HG03280 (cell line): ENCODE results near the gene GATD1.

Experiments
- ATAC-seq: cut with Tn5 transposase; IDR thresholded peaks from one replicate; pipeline ENCODE4 v1.9.1; 2021; ENCODE audit warnings: mild to moderate bottlenecking, moderate library complexity; ENCODE audit not compliant: unreplicated experiment

GATD1 gene

DNA sequence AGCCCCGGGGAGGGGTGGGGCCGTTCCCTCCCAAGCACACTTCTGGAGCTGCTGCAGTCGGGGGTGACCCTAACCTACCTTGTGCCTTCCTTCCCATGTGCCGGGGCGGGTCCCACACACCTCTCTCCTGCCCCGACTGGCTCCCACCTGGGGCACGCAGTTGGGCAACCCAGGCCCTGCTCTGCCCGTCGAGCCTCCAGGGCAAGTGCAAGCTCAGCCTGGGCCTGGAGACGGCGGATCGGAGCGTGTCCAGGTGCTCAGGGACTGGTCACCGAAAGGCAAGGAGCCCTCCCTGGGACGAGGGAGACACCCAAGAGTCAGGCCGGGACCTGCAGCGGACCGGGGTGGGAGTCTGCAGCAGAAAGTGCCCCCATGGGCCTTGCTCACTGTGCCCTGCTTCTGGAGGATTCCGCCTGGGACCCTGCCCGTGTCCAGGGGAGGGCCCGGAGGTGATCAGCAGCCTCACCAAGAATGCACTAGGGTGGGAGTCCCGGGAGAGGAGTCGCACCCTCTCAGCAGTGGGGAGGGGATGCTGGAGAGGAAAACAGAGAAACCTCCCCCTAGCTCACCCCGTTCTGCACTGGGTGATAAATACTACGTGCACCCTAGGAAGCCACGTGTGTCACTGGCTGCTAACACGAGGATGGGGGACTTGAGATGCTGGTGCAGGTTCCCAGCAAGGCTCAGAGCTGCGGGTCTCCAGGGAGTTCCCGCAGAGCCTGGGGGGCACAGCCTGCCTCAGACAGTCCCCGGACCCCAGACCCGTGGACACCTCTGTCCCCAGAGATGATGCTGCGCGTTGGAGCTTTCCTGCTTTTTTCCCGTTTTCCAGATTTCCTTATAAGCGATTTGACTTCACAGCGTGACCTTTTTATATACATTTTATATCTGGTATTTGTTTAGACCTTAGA, 5.2 kb upstream of the GATD1 start:
- no peak for ATAC-seq

DNA sequence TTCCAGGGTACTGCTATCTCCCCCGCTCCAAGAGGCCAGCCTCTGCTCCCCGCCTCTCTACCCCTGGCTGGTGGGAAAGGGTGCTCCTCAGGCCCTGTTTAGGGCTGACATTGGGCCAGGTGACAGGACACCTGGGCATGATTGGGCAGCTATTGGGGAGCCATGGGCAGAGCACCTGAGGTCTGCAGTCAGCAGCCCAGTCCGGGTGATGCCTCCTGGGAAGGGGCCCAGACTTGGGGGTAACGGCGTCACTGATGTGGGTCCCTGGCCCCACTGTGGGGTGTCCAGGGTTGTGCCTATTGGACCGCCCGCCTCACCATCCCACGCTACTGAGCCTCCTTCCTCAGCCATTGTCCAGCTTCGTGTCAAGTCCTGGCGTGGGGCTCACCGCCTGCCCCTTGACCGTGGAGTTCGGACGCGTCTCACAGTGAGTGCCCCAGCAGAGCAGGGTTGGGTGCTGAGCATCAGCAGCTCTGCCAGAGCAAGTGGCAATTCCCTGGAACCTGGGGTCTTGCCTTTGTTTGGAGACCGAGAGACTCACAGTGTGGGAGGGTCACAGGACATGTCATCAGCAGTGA, 2.8 kb upstream of the GATD1 start:
- no peak for ATAC-seq

DNA sequence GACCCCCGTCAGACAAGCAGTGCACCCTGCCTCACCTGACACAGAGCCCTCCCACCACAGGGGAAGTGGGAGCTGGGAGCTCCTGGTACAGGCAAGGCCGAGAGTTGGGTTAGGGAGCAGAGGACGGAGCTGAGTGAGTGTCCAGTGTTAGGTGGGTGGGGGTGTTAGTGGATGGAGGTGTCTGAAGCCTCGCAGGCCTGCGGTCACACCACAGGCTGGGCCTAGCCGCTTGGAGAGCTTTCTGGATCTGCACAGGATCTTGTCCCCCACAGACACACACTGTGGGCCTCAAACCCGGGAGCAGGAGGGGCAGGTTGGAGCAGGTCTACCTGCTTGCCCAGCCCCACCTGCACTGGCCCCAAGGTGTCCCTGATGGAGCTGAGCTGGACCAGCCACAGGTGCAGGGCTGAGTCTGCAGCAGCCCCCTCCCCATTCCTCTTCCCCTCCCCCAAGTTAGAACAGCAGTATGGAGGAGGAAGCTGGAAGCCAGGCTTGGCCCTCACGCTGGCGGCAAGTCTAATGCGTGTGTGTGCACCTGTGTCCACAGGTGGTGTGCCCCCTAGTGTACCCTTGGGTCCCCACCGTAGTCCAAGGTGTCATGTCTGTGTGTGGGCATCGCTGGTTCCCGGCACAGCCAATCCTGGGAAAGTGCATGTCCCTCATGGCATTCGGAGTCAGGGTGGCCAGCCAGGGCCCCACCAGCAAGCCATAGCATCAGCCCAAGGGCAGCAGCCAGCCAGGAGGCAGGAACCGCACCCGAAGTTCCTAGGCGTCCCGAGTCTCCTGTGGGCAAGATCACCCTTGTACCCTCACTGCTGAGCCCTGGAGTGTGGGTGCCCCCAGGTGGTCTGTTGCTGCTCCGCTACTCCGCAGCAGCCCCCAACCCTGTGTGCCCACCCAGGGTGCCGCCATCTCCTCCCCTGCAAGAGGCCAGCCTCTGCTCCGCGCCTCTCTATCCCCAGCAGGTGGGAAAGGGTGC, 2.0 kb upstream of the GATD1 start:
- no peak for ATAC-seq

DNA sequence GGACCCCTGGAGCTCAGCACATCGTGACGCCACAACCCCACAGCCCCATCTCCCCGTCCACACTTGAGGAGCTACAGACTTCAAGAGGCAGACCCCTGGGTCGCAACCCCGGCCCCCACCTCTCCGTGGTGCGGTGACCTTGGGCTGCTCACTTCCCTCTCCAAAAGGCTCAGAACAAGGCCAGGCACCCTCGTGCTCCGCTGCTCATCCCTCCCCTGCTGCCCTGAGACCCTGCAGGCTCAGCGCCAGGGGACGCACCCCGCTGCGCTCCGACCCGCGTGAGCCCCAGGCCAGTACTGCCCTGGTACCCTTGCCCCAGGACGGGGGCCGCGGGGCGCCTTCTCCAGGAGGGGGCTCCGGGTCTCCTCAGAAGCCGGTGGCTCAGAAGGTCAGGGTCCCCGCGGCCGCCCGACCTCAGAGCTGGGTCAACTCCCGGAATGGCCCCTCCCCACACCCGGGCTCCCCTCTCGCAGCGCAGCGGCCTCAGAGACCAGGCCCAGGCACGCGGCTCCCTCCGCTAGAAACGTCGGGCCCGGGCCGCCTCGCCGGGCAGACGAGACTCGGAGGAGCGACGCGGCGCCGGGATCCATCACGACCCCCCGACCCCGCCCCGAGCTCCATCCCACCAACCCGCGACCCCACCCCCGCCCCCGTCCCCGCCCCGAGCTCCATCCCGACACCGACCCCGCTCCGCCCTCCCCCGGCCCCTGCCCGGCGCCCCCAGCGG, 563 bp downstream of the GATD1 start:
- peak; percentile 20 for ATAC-seq

- ATAC-seq: no peak
These were observed 1.1 kb downstream of the GATD1 start for GRCh38 chr11:776263-776560.

GRCh38 chr11:774873-775592, 2.3 kb downstream of the GATD1 start:
- ATAC-seq: no peak

GRCh38 chr11:773830-774229, 3.5 kb downstream of the GATD1 start:
- ATAC-seq: no peak

- ATAC-seq: no peak
These were observed 3.9 kb downstream of the GATD1 start for GRCh38 chr11:773425-773824.

DNA sequence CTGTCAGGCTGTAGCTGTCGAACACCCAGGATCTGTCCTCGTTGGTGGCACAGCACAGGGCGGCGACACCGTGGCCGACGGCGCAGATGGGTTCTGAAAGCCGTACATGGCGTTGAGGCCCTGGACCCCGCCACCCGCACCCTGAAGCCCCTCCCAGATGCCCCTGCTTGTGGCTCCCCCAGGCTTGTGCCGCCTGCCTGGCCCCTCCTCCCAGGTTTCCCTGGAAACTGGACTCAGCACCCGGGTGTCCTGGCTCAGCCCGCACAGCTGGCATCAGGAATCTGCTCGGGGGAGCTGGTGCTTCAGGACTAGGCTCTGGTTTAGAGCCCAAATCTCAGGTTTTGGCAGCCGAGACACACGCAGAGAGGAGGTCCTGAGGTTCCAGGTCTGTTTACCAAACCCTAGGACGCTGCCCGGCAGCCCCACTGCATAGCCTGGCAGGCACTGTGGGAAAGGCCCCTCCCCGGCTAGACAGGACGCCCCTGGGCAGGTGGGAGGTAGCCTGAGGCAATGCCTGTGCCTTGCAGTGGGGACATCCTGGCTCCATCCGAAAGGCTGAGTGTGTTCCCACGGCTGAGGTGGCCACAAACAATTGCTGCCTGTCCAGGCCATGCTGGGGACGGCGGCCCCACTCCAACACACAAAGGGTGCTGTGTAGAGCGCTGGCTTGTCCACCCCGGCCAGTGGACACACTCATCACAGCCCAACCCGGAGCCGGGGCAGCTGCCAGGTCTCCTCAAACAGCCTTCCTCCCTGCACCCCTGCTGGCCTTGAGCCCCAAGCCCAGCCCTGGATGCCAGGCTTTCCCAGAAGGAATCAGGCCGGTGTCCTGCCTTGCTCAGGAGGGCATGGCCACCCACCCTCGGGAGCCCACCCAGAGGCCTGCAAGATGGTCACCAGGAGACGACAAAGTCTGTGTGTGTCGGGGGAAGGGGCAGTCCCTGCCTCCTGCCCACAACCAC, 4.6 kb downstream of the GATD1 start:
- ATAC-seq: no peak

DNA sequence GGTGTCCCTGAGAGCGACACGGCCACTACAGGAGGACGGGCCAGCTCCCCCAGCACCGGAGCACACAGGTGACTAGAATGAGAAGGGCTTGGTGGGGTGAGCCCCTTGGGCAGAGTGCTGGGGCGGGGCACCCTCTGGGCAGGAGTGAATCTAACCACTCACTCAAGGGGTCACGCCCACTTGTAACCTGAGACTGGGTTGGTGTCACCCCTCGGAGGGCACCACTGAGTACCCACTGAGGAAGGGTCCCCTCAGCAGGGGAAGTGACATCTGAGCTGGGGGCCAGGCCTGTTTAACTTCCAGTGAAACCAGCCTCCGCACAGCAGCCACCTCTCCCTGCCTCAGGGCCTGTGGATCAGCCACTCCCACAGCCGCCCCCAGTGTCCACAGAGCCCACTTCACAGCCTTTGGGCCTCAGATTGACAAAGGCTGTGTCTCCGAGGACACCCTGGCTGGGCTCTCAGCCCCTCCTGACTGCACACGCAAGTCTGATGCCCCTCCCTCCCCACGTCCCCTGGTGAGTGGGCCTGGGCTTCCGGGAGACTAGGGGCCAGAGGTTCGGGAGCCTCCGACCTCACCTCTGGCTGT, 5.6 kb downstream of the GATD1 start:
- ATAC-seq: no peak

- no peak for ATAC-seq
These were observed 6.4 kb downstream of the GATD1 start for GRCh38 chr11:770642-771616.

GRCh38 chr11:769887-770641, 7.2 kb downstream of the GATD1 start:
- no peak for ATAC-seq

GRCh38 chr11:767238-767637, 10.0 kb downstream of the GATD1 start:
- ATAC-seq: no peak

DNA sequence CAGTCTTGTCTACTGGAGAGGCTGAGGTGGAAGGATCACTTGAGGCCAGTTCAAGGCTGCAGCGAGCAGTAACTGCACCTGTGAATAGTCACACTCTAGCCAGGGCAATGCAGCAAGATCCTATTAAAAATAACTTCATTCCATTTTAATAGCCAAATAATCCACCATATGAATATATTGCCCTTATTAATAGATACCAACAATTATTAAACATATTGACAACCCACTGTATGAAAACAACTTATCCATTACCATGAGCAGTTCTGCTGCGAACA, 10.4 kb downstream of the GATD1 start:
- no peak for ATAC-seq

DNA sequence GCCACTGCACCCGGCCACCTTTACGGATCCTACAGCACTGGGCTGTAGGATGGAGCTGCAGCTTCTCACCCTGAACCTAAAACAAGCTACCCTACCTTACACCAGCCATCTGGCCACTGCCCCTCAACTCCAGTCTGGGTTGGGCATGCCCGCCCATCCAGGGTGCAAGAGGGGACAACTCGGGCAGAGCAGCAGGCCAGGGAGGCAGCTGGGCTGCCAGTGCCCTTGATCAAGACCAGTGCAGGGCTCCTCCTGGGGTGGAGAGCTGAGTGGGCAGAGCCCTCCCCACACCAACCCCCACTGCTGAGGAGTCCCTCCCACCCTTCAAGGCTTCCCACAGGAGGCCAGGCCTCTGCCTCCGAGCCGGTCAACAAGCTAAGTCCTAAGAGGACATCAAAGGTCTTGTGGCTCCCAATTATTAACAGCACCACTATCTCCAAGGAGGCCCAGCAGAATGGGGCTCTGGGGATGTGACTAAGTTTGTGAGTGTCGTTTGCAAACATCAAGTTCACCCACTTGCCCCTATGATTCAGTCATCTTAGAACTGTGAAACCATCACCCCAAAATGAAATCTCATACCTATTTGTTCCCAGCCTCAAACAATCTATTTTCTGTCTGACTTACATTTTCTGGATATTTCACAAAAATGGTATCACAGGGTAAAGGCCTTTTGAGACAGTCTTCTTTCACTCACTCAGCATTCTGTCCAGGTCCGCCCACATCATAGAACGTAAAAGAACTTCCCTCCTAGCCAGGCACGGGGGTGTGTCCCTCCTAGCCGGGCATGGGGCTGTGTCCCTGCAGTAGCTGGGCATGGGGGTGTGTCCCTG, 11.0 kb downstream of the GATD1 start:
- no peak for ATAC-seq

GRCh38 chr11:765802-766091, 11.5 kb downstream of the GATD1 start:
- ATAC-seq: no peak
